H1 (cell line): ENCODE results near the gene DEK. TPM values are rescaled to one million over a fixed set of nuclear protein-coding genes. Genes with fewer than 3 reads are reported as not detected.

ENCODE experiments used
- CTCF ChIA-PET: fragments of 300-600 bp; sonication (Branson Sonifier 250); formaldehyde crosslinking; loops from one replicate; lab custom pipeline; 2021; ENCODE audit not compliant: partially characterized antibody; lab: Charles Lee
- POLR2A ChIA-PET: fragments of 300-600 bp; sonication (Branson Sonifier 250); formaldehyde crosslinking; loops from one replicate; lab custom pipeline; 2021; ENCODE audit warnings: inconsistent platforms; ENCODE audit not compliant: partially characterized antibody; lab: Charles Lee
- DNase-seq, 2 experiments: peaks; one replicate each; pipeline versions ENCODE4 v3.0.0 to v3.0.0-alpha.2; 2010 to 2022; ENCODE audit warnings: low spot score in 2 of 2, low read depth in 1 of 2, mixed read lengths in 1 of 2
- FAIRE-seq: peaks from 2 replicates; lab custom pipeline; 2011; peaks lifted over from hg19 to GRCh38; lab: Jason Lieb, UNC
- H2AFZ ChIP-seq: 2 replicates; pipeline ENCODE4 v1.8.1; 2012; ENCODE audit warnings: low read length, inconsistent platforms
- H2AK5ac ChIP-seq: 2 replicates; pipeline ENCODE4 v1.6.1; 2013; ENCODE audit warnings: low read depth, low read length
- H2BK120ac ChIP-seq: replicated peaks from 2 replicates; pipeline ENCODE3; 2013; ENCODE audit warnings: low read depth, low read length, inconsistent platforms
- H2BK12ac ChIP-seq: 2 replicates; pipeline ENCODE4 v1.6.1; 2013; ENCODE audit warnings: low read depth, low read length
- H2BK15ac ChIP-seq: 2 replicates; pipeline ENCODE4 v1.6.1; 2013; ENCODE audit warnings: low read length
- H2BK20ac ChIP-seq: 2 replicates; pipeline ENCODE4 v1.6.1; 2013; ENCODE audit warnings: low read length
- H2BK5ac ChIP-seq: 2 replicates; pipeline ENCODE4 v1.6.1; 2013; ENCODE audit warnings: low read depth, low read length
- H3K14ac ChIP-seq: 2 replicates; pipeline ENCODE4 v1.6.1; 2013; ENCODE audit warnings: inconsistent platforms; ENCODE audit not compliant: insufficient read length
- H3K18ac ChIP-seq: 2 replicates; pipeline ENCODE4 v1.6.1; 2013; ENCODE audit warnings: low read length; ENCODE audit errors: extremely low read depth
- H3K23ac ChIP-seq: 2 replicates; pipeline ENCODE4 v1.6.1; 2013; ENCODE audit warnings: inconsistent platforms; ENCODE audit not compliant: insufficient read length
- H3K23me2 ChIP-seq: 2 replicates; pipeline ENCODE4 v1.6.1; 2013; ENCODE audit warnings: low read depth, low read length
- H3K27ac ChIP-seq: 2 replicates; pipeline ENCODE4 v1.6.1; 2011; ENCODE audit warnings: low read depth, low read length, inconsistent platforms
- H3K27me3 ChIP-seq, 4 experiments: replicated peaks in 1 of 4; 1 replicate in 1 of 4; 2 replicates in 3 of 4; pipeline versions ENCODE4 v1.6.1 to v1.8.1; 2011 to 2013; ENCODE audit warnings: low read length in 3 of 4, mild to moderate bottlenecking in 3 of 4, inconsistent platforms in 2 of 4, mixed read lengths in 2 of 4, moderate library complexity in 1 of 4; ENCODE audit not compliant: control insufficient read depth in 3 of 4, insufficient read depth in 3 of 4; ENCODE audit errors: extremely low read depth in 1 of 4
- H3K36me3 ChIP-seq, 4 experiments: 2 replicates each; pipeline versions ENCODE4 v1.6.1 to v1.8.1; 2011 to 2013; ENCODE audit warnings: mild to moderate bottlenecking in 4 of 4, low read length in 3 of 4, moderate library complexity in 2 of 4, control low read depth in 1 of 4, inconsistent platforms in 1 of 4; ENCODE audit not compliant: insufficient read depth in 4 of 4, control insufficient read depth in 2 of 4
- H3K4ac ChIP-seq: replicated peaks from 2 replicates; pipeline ENCODE3; 2013; ENCODE audit warnings: low read length, low read depth, mixed read lengths, inconsistent platforms; ENCODE audit not compliant: insufficient read length
- H3K4me1 ChIP-seq, 4 experiments: replicated peaks in 1 of 4; 1 replicate in 1 of 4; 2 replicates in 3 of 4; pipeline versions ENCODE4 v1.6.1 to v1.8.1; 2011 to 2013; ENCODE audit warnings: low read length in 3 of 4, inconsistent platforms in 2 of 4, mixed read lengths in 1 of 4; ENCODE audit not compliant: insufficient read depth in 4 of 4, control insufficient read depth in 3 of 4
- H3K4me2 ChIP-seq, 2 experiments: 2 replicates each; pipeline versions ENCODE4 v1.6.1 to v1.8.1; 2011 to 2013; ENCODE audit warnings: low read depth in 2 of 2, low read length in 2 of 2, control low read depth in 1 of 2, inconsistent platforms in 1 of 2, mild to moderate bottlenecking in 1 of 2; ENCODE audit not compliant: insufficient read depth in 1 of 2
- H3K4me3 ChIP-seq, 4 experiments: fragments of 200-600, 300-600 bp in 1 of 4; sonication (generic), shearing (Covaris generic), sonication (Bioruptor Twin) in 1 of 4; 2 replicates each; pipeline versions ENCODE4 v1.5.1 to v1.8.1; 2011 to 2016; ENCODE audit warnings: low read length in 4 of 4, low read depth in 3 of 4, control low read depth in 2 of 4, inconsistent platforms in 2 of 4, mild to moderate bottlenecking in 2 of 4, mixed read lengths in 1 of 4, moderate library complexity in 1 of 4; ENCODE audit not compliant: insufficient read depth in 2 of 4; ENCODE audit errors: extremely low read depth in 1 of 4
- H3K56ac ChIP-seq: replicated peaks from 2 replicates; pipeline ENCODE3; 2013; ENCODE audit warnings: low read depth, mild to moderate bottlenecking, mixed read lengths, low read length, inconsistent platforms; ENCODE audit not compliant: insufficient read length
- H3K79me1 ChIP-seq: 2 replicates; pipeline ENCODE4 v1.6.1; 2013; ENCODE audit warnings: low read depth, low read length, control low read depth
- H3K79me2 ChIP-seq, 2 experiments: 2 replicates each; pipeline versions ENCODE4 v1.6.1 to v1.8.1; 2012 to 2013; ENCODE audit warnings: low read length in 2 of 2, mild to moderate bottlenecking in 2 of 2, inconsistent platforms in 1 of 2; ENCODE audit not compliant: insufficient read depth in 2 of 2, control insufficient read depth in 1 of 2
- H3K9ac ChIP-seq, 4 experiments: replicated peaks in 1 of 4; 1 replicate in 1 of 4; 2 replicates in 3 of 4; pipeline versions ENCODE4 v1.6.1 to v1.8.1; 2011 to 2013; ENCODE audit warnings: low read depth in 3 of 4, low read length in 3 of 4, control low read depth in 2 of 4, mild to moderate bottlenecking in 2 of 4, moderate library complexity in 2 of 4, inconsistent platforms in 1 of 4; ENCODE audit errors: extremely low read depth in 1 of 4
- H3K9me3 ChIP-seq, 2 experiments: 2 replicates each; pipeline versions ENCODE4 v1.6.1 to v1.8.1; 2012 to 2013; ENCODE audit warnings: mild to moderate bottlenecking in 2 of 2, moderate library complexity in 2 of 2, control low read depth in 1 of 2, inconsistent platforms in 1 of 2, low read depth in 1 of 2, low read length in 1 of 2, mixed read lengths in 1 of 2; ENCODE audit not compliant: insufficient read depth in 2 of 2
- H4K20me1 ChIP-seq, 2 experiments: replicated peaks in 1 of 2; 2 replicates each; pipeline versions ENCODE3 to v1.8.1; 2011 to 2013; ENCODE audit warnings: inconsistent platforms in 2 of 2, low read length in 2 of 2, mild to moderate bottlenecking in 1 of 2; ENCODE audit not compliant: insufficient read depth in 2 of 2, control insufficient read depth in 1 of 2
- H4K5ac ChIP-seq: 2 replicates; pipeline ENCODE4 v1.6.1; 2013; ENCODE audit warnings: low read length, low read depth, mixed read lengths, inconsistent platforms; ENCODE audit not compliant: insufficient read length
- H4K8ac ChIP-seq: 2 replicates; pipeline ENCODE4 v1.8.0; 2013; ENCODE audit warnings: mild to moderate bottlenecking, moderate library complexity, low read length, inconsistent platforms; ENCODE audit not compliant: insufficient read depth; ENCODE audit errors: extremely low read depth
- H4K91ac ChIP-seq: replicated peaks from 2 replicates; pipeline ENCODE3; 2013; ENCODE audit warnings: low read length, mixed read lengths, inconsistent platforms; ENCODE audit not compliant: insufficient read length
- BRCA1 ChIP-seq: IDR thresholded peaks from 2 replicates; pipeline ENCODE4 v1.6.1; 2012; ENCODE audit warnings: low read depth, low read length, improper control_type of control experiment
- POLR2AphosphoS5 ChIP-seq: IDR thresholded peaks from 2 replicates; pipeline ENCODE4 v1.6.1; 2011; ENCODE audit warnings: low read depth, low read length
- SP2 ChIP-seq: IDR thresholded peaks from 2 replicates; pipeline ENCODE4 v1.6.1; 2012; ENCODE audit warnings: mild to moderate bottlenecking, low read length, inconsistent platforms
- WGBS, 2 experiments: shearing (Covaris generic) in 1 of 2; methylation state at CpG; one replicate each; pipeline versions ENCODE4 v1.1.6 to v1.1.7; 2013 to 2015; ENCODE audit warnings: low lambda C conversion rate in 2 of 2, mixed read lengths in 2 of 2, inconsistent platforms in 1 of 2, low coverage in 1 of 2, missing lambda C conversion rate in 1 of 2; ENCODE audit not compliant: insufficient replicate concordance in 2 of 2, insufficient coverage in 1 of 2, insufficient read length in 1 of 2; ENCODE audit errors: extremely low coverage in 1 of 2, missing lambda C conversion rate in 1 of 2; 5-methylcytosine and 5-hydroxymethylcytosine counted together
- polyA plus RNA-seq, 7 experiments: library from polyadenylated mRNA; depleted of rRNA in 3 of 7; stranded (reverse) in 5 of 7; unstranded in 2 of 7; fragments of >200 nt in 5 of 7; fragments of 200-250 nt in 2 of 7; gene quantifications; 1 replicate in 5 of 7; 2 replicates in 1 of 7; 4 replicates in 1 of 7; pipeline versions ENCODE4 v1.2.1 to v1.2.3, GENCODE V29; 2011 to 2013; ENCODE audit warnings: missing spikeins in 2 of 7, mixed read lengths in 2 of 7
- total RNA-seq: library from RNA; stranded (reverse); fragmentation: NEBNext Ultra II Directional; extraction: Animal tissue kit (Norgen Biotek cat#: 25700); gene quantifications from 2 replicates; pipeline ENCODE4 v1.2.1, GENCODE V29; 2021

DEK gene
- total and polyA plus RNA-seq, 2 of the 8 experiments (the other 6 are each of a cell fraction or from before 2014, with no cell fraction given) = 40.0 to 228 TPM

GRCh38 chr6:18245642-18246041, 18.7 kb downstream of the DEK start:
- Histone ChIP-seq H2BK5ac (no peak overlapping the region), H3K4me3 (no peak overlapping the region), H3K79me1 (peaks cover 5% of the 10 kb centered on the region; the same call in 1 of the 2 replicates), H3K36me3 (peaks cover 14 to 94% (median 51%) of the 10 kb centered on the region in 4 experiments), H3K18ac (no peak overlapping the region), H3K27ac (no peak overlapping the region), H3K14ac (no peak overlapping the region), H3K4me2 (no peak overlapping the region), H4K91ac (no peak overlapping the region), H3K23me2 (no peaks in the 10 kb centered on the region), H4K8ac (no peak overlapping the region), H4K5ac (no peak overlapping the region), H3K9me3 (no peaks in the 10 kb centered on the region), H3K4me1 (no peaks in the 10 kb centered on the region), H2BK15ac (no peak overlapping the region), H4K20me1 (peaks cover 3 to 5% of the 10 kb centered on the region in 2 experiments), H2AFZ (no peak overlapping the region), H2BK20ac (no peak overlapping the region), H2BK120ac (no peak overlapping the region), H2AK5ac (no peak overlapping the region), H3K23ac (no peak overlapping the region), H3K4ac (no peak overlapping the region), H3K27me3 (peaks cover 0 to 1% (median 0%) of the 10 kb centered on the region in 4 experiments; a peak in 1 of 7 replicates), H2BK12ac (no peak overlapping the region), H3K9ac (no peak overlapping the region), H3K79me2 (peaks cover 0 to 96% of the 10 kb centered on the region in 2 experiments; a peak in 2 of 4 replicates), H3K56ac (no peak overlapping the region)
- FAIRE-seq (no peak), DNase-seq (no peak)
- WGBS, 2 experiments = 91% methylated on average over 7 of the region's 7 CpGs; no CpG with 5 or more reads in 1 of the 2 experiments
- TF ChIP-seq SP2 (no peak), POLR2AphosphoS5 (peak; percentile 51), BRCA1 (no peak)
- ChIA-PET POLR2A (interaction anchor here (2.7 kb wide), 1 partner anchor 13 kb away, joined by 6 read pairs; no protein-coding TSS in a partner anchor), CTCF (no interaction called here)
